HG03025 (cell line): Measurements from ENCODE around the gene SPATA2L.

Experiments used
- ATAC-seq: cut with Tn5 transposase; IDR thresholded peaks from one replicate; pipeline ENCODE4 v1.9.1; 2021; ENCODE audit warnings: mild to moderate bottlenecking, moderate library complexity; ENCODE audit not compliant: unreplicated experiment, low FRiP score

The SPATA2L gene

GRCh38 chr16:89660146-89660545 lies 41.4 kb downstream of the SPATA2L start:
- ATAC-seq = no peak

- no peak for ATAC-seq
These were observed 43.2 kb downstream of the SPATA2L start for GRCh38 chr16:89658221-89658879.

GRCh38 chr16:89657442-89658220 lies 43.9 kb downstream of the SPATA2L start, which contains the start of the genes CHMP1A and SPATA33:
Gene CHMP1A (minus strand): TSS chr16:89657708. CDS start chr16:89657588, 120 bp downstream.
Gene SPATA33 (plus strand): TSS chr16:89657836. CDS start chr16:89657912, 76 bp downstream.
- ATAC-seq = peak; percentile 79

- no peak for ATAC-seq
These were observed 44.9 kb downstream of the SPATA2L start for GRCh38 chr16:89656435-89657121.

- ATAC-seq = no peak
These were observed 46.4 kb downstream of the SPATA2L start for GRCh38 chr16:89655062-89655643.

- no peak for ATAC-seq
These were observed 47.7 kb downstream of the SPATA2L start for GRCh38 chr16:89653656-89654295.

GRCh38 chr16:89651584-89651983 lies 49.9 kb downstream of the SPATA2L start:
- ATAC-seq = no peak

GRCh38 chr16:89646906-89647305 lies 54.6 kb downstream of the SPATA2L start:
- ATAC-seq = no peak
